GM19023 (cell line): Measurements from ENCODE around the gene IGFBP1.
A peak's percentile ranks its signal among the peaks of the same experiment; 100 is the strongest.

ENCODE experiments used
- ATAC-seq: cut with Tn5 transposase; IDR thresholded peaks from one replicate; pipeline ENCODE4 v1.9.1; 2021; ENCODE audit warnings: mild to moderate bottlenecking, moderate library complexity; ENCODE audit not compliant: unreplicated experiment

IGFBP1 gene

GRCh38 chr7:45898222-45898621 is 9.9 kb downstream of the IGFBP1 start:
- no peak for ATAC-seq

GRCh38 chr7:45901566-45901965 is 13.3 kb downstream of the IGFBP1 start:
- no peak for ATAC-seq

- ATAC-seq = no peak
Measured at GRCh38 chr7:45902820-45903219, 14.5 kb downstream of the IGFBP1 start.

- ATAC-seq = no peak
Measured at GRCh38 chr7:45909561-45909960, 21.3 kb downstream of the IGFBP1 start.

- ATAC-seq = no peak
Measured at GRCh38 chr7:45910855-45911254, 22.6 kb downstream of the IGFBP1 start.

- no peak for ATAC-seq
Measured at GRCh38 chr7:45911311-45911710, 23.0 kb downstream of the IGFBP1 start.

GRCh38 chr7:45912972-45913371 is 24.7 kb downstream of the IGFBP1 start:
- no peak for ATAC-seq

GRCh38 chr7:45914911-45915310 is 26.6 kb downstream of the IGFBP1 start:
- ATAC-seq = no peak

GRCh38 chr7:45915606-45916005 is 27.3 kb downstream of the IGFBP1 start:
- no peak for ATAC-seq

GRCh38 chr7:45917064-45917463 is 28.8 kb downstream of the IGFBP1 start:
- ATAC-seq = no peak

GRCh38 chr7:45917658-45918057 is 29.4 kb downstream of the IGFBP1 start:
- ATAC-seq = peak; percentile 63

- no peak for ATAC-seq
Measured at GRCh38 chr7:45918556-45918955, 30.3 kb downstream of the IGFBP1 start.

GRCh38 chr7:45919231-45919784 is 31.0 kb downstream of the IGFBP1 start:
- ATAC-seq = no peak

- ATAC-seq = no peak
Measured at GRCh38 chr7:45919993-45920459, 31.7 kb downstream of the IGFBP1 start.

- no peak for ATAC-seq
Measured at GRCh38 chr7:45920502-45921380, 32.5 kb downstream of the IGFBP1 start, which contains the start of gene IGFBP3. IGFBP3 (minus strand) TSS chr7:45921272; CDS start chr7:45921140, 132 bp downstream.

- no peak for ATAC-seq
Measured at GRCh38 chr7:45921381-45921698, 33.1 kb downstream of the IGFBP1 start.

- no peak for ATAC-seq
Measured at GRCh38 chr7:45921699-45922519, 33.6 kb downstream of the IGFBP1 start.

- ATAC-seq = no peak
Measured at GRCh38 chr7:45922810-45923209, 34.5 kb downstream of the IGFBP1 start.

GRCh38 chr7:45923290-45923689 is 35.0 kb downstream of the IGFBP1 start:
- ATAC-seq = no peak

- no peak for ATAC-seq
Measured at GRCh38 chr7:45923818-45924217, 35.5 kb downstream of the IGFBP1 start.

GRCh38 chr7:45924283-45924682 is 36.0 kb downstream of the IGFBP1 start:
- no peak for ATAC-seq

- no peak for ATAC-seq
Measured at GRCh38 chr7:45927721-45928120, 39.4 kb downstream of the IGFBP1 start.
